Neural progenitor cell (in vitro differentiated cells): ENCODE measurements around the gene MUC5AC.
"Not testable (repeated sequence)": the region's sequence is repeated elsewhere in the genome, so short reads cannot be mapped to it uniquely, and the experiment has no call there.

Experiments used
- CTCF ChIP-seq: fragments of 200-600 bp; sonication (generic); IDR thresholded peaks from 2 replicates; pipeline ENCODE4 v1.5.1; 2017; ENCODE audit warnings: antibody characterized with exemption, mild to moderate bottlenecking
- EZH2 ChIP-seq: fragments of 200-600 bp; sonication (generic); IDR thresholded peaks from 2 replicates; pipeline ENCODE4 v1.6.1; 2017; ENCODE audit warnings: antibody characterized with exemption, mild to moderate bottlenecking, moderate library complexity

- TF ChIP-seq CTCF, EZH2: not testable (repeated sequence)
Observed at GRCh38 chr11:1247026-1247425, 89.3 kb downstream of the MUC5AC start.
